HG03280 (cell line): ENCODE measurements around the gene SHOC2.

Source experiments
- ATAC-seq: cut with Tn5 transposase; IDR thresholded peaks from one replicate; pipeline ENCODE4 v1.9.1; 2021; ENCODE audit warnings: mild to moderate bottlenecking, moderate library complexity; ENCODE audit not compliant: unreplicated experiment

The SHOC2 gene

DNA sequence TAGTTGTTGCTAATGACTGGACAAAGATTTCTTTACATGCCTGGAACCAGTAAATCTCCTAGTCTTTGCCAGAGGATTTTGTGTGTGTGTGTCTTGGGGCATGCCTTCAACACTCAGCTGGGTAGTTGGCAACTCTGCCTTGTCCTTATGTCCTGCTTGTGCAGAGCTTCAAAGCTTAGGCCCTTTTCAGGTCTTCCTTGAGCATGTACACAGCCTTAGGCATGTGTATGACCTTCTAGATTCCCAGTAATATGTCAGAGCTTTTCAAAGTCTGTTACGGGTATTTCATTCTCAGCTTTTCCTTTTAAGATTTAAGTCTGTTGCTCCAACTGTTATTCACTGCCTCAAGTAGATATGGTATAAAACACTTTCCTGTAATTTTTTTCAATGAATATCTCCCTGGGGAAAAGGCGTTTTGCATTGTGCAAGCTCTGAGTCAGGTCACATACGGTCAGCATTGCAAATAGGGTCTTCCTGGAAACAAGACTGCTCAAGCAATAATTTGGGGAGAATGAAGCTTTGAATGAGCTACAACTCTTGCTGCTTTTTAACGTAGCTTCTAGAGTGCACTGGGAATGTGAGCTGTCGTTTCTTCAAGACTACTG lies 25.5 kb downstream of the SHOC2 start:
- no peak for ATAC-seq

DNA sequence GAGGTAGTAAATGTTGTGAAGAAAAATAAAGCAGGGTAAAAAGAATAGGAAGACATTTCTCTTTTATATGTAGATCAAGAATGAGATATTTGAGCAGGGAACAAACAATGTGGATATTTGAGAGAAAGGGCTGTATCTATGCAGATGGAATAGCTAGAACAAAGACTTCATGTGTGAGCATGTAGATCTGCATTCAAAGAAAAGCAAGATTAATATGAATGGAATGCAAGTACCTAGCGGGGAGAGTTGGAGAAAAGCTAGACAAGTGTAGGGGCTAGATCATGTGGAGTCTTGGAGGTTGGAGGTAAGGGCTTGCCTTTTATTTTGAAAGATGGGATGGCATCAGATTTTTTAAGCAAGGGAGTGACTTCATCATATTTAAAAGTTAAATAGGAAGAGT lies 27.1 kb downstream of the SHOC2 start:
- ATAC-seq: no peak

DNA sequence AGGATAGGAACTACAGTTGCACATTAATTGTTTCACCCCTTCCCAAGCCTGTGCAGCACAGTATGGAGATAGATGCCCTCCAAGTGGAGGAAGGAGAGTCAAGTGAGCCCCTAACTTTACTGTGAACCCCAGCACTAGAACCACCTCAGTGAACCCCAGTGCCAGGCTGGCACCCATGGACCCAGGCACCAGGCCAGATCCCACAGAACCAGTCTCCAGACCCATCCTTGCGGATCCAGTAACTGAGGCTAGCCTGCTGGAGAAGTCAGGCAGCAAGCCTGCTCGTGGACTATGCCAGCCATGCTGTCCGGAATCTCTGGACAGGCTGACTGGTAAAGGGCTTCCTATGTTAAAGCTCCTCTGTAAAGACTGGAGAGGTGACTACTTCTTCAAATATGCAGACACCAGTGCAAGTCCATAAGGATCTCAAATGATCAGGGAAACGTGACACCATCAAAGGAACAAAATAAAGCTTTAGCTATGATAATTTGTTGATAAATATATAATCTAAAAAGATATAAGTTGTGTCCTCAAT lies 27.7 kb downstream of the SHOC2 start:
- no peak for ATAC-seq

GRCh38 chr10:110951381-110951780 lies 32.0 kb downstream of the SHOC2 start:
- no peak for ATAC-seq

DNA sequence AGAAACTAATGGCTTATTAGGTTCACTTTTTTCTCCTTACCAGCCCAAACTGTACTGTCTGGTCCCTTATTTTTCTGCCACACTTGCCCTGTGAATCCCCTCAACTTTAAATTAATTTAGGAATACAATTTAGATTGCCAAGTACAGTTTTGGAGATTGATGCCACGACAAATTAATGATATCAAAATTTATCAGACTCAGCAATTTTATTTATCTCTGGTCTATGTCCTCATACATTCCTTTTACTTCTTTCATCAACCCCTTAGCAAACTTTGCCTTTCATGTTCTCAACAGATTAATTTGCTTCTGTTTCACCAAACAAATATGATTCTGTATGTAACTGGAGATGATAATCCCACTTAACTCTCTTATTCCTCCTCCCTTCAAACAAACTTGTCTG lies 38.2 kb downstream of the SHOC2 start:
- no peak for ATAC-seq

- no peak for ATAC-seq
These were observed 40.3 kb downstream of the SHOC2 start for GRCh38 chr10:110959379-110960332.

- ATAC-seq: no peak
These were observed 40.9 kb downstream of the SHOC2 start for GRCh38 chr10:110960333-110960712.

GRCh38 chr10:110962443-110962842 lies 43.0 kb downstream of the SHOC2 start:
- no peak for ATAC-seq

- no peak for ATAC-seq
These were observed 43.8 kb downstream of the SHOC2 start for GRCh38 chr10:110963162-110963561.

GRCh38 chr10:110964681-110965080 lies 45.3 kb downstream of the SHOC2 start:
- ATAC-seq: no peak

- ATAC-seq: no peak
These were observed 45.8 kb downstream of the SHOC2 start for GRCh38 chr10:110965216-110965615.

- no peak for ATAC-seq
These were observed 46.7 kb downstream of the SHOC2 start for GRCh38 chr10:110966146-110966545.

DNA sequence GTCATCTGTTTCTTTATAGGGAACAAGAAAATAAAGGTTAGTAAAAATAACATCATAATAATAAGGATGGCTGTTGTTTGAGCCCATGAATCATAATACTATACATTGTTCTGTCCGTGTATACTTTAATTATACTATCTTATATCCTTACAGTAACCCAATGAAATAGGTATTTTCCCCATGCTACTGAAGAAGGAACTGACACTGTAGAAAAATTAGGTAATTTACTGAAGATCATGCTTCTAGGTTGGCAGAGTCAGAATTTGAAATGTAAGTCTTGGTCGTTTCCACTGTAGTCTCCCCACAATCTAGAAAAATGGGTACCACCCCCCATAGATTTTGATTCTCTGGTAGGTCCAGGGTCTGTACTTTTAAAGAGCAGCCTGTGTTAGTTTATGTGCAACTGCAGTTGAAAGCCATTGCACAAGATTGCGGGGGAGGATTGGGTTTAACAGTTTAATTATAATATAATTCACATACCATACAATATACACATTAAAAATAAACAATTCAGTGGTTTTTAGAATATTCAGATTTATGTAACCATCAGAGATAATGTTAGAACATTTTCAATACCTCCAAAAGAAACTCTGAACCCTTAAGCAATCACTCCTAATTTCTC lies 47.7 kb downstream of the SHOC2 start:
- ATAC-seq: no peak

DNA sequence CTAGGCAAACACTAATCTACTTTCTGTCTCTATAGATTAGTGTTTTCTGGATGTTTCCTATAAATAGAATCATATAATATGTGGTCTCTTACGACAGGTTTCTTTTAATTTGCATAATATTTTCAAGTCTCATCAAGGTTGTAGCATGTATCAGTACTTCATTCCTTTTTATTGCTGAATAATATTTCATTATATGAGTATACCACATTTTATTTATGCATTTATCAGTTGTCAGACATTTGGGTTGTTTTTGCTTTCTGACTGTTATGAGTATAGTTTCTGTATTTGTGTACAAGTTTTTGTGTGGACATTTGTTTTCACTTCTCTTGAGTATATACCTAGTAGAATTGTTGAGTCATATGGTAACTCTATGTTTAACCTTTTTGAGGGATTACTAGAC lies 48.2 kb downstream of the SHOC2 start:
- peak; percentile 50 for ATAC-seq

GRCh38 chr10:110969183-110969582 lies 49.8 kb downstream of the SHOC2 start:
- ATAC-seq: no peak

- ATAC-seq: no peak
These were observed 52.2 kb downstream of the SHOC2 start for GRCh38 chr10:110971638-110972037.

DNA sequence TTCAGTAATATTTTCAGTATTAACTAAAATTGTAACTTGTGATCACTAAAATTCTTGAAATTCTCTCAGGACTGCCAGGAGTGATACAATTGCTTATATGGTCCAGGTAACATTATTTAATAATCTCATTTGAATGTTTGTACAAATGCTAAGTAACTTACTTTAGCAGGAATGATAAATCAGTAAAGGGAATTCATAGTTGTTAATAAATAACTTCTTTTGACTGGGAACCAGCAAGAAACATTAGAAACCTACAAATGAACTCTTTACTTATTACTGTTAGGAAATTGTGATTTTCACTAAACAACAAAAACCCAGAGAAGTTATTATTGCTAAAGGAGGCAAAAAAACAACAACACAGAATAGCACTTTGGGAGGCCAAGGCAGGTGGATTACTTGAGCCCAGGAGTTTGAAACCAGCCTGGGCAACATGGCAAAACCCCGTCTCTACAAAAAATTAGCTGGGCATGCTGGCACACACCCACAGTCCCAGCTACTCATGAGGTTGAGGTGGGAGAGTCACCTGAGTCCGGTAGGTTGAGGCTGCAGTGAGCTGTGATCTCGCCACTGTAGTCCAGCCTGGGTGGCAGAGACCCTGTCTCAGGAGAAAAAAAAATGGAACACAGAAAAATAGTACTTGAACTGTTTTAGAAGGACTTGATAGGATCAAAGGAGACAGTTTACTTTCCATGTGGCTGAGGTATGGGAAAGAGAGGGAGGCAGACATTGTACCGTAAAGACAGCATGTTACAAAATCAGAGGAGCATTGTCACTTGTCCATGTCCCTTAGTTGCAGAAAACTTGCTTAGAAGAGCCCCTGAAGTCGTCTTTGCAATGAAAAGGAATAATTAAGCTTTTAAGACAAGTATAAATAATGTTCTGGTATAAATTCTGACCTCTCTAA lies 53.1 kb downstream of the SHOC2 start:
- ATAC-seq: no peak

DNA sequence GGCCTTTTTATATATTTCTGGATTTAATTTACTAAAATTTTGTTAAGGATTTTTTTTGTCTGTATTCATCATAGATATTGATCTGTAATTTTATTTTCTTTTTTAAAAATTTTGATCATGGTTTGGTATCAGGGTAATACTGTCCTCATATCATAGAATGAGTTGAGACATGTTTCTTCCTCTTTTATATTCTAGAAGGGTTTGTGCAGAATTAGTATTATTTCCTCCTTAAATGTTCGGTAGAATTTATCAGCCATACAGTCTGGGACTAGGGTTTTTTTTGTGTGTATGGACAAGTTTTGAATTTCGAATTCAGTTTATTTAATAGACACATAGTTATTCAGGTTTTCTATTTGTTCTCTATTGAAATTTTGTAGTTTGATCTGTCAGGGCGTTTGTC lies 54.0 kb downstream of the SHOC2 start:
- no peak for ATAC-seq

DNA sequence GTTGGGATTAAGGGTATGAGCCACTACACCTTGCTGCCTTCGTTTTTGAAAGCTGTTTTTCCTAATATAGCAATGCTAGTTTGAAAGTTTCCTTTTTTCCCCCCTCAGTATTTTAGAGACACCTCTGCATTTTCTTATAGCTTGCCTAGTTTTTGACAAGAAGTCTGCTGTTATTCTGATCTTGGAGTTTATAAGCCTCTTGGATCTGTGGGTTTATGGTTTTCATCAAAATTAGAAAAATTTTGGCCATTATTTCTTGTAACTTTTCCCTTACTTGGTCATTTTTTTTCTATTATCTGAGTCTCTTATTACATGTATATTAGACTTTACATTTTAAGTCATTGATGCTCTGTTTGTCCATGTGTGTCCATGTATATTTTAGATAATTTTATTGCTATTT lies 57.2 kb downstream of the SHOC2 start:
- no peak for ATAC-seq

DNA sequence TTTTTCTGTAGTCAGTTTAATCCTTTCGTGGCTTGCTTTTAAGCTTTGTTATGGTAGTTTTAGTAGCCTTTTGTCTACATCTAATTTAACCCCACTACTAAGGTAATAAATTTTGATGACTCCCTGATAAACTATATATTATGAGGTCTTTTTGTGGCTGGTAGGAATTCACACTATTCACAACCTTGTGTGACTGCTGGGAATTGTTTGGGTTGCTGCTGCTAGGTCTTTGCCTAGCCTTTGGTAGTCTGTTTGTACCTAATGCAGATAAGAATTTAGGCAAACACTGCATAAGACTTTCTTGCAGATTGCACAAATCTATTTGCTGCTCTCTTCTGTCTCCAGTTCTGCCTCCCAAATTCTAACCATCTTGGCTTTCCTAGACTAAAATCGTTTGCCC lies 58.3 kb downstream of the SHOC2 start:
- ATAC-seq: no peak

DNA sequence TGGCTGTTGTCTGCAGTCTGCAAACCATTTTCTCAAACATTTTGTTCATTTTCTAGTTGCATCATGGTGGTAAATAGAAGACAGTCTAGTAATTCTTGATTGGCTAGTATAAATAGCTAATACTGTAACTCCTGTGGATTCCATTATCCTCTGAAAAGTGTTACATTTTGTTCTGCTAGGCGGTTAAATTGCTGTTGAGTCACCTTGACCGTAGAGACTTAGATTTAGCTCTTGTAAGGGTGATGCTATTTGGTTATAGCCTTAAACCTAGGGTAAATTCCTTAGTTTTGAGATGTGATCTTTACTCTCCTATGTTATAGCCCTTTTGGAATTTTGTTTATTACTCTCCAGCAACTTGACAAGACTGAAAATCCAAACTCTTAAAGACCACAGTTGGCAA lies 58.8 kb downstream of the SHOC2 start:
- no peak for ATAC-seq
